HEK293 (cell line): ENCODE data around the gene UBE3B.

Source experiments
- CTCF ChIP-seq: fragments of 450-650 bp; formaldehyde crosslinking; IDR thresholded peaks from 2 replicates; pipeline ENCODE4 v1.5.1; 2016; ENCODE audit warnings: missing biosample characterization, missing genetic modification characterization
- KLF7 ChIP-seq: fragments of 450-650 bp; formaldehyde crosslinking; IDR thresholded peaks from 2 replicates; pipeline ENCODE4 v1.5.1; 2016; ENCODE audit warnings: missing biosample characterization, missing genetic modification characterization, borderline replicate concordance
- PRDM2 ChIP-seq: fragments of 450-650 bp; formaldehyde crosslinking; IDR thresholded peaks from 2 replicates; pipeline ENCODE4 v1.5.1; 2016; ENCODE audit warnings: missing biosample characterization, missing genetic modification characterization, borderline replicate concordance
- REST ChIP-seq: fragments of 450-650 bp; formaldehyde crosslinking; IDR thresholded peaks from 2 replicates; pipeline ENCODE4 v1.5.1; 2016; ENCODE audit warnings: missing biosample characterization, missing genetic modification characterization
- ZFP3 ChIP-seq: fragments of 450-650 bp; formaldehyde crosslinking; IDR thresholded peaks from 2 replicates; pipeline ENCODE4 v1.5.1; 2016; ENCODE audit warnings: low read depth, missing biosample characterization, missing genetic modification characterization
- ZNF121 ChIP-seq: fragments of 450-650 bp; formaldehyde crosslinking; IDR thresholded peaks from 2 replicates; pipeline ENCODE4 v1.5.1; 2016; ENCODE audit warnings: missing biosample characterization, missing genetic modification characterization
- ZNF248 ChIP-seq: fragments of 450-650 bp; formaldehyde crosslinking; IDR thresholded peaks from 2 replicates; pipeline ENCODE4 v1.5.1; 2017; ENCODE audit warnings: missing biosample characterization, missing genetic modification characterization
- ZNF488 ChIP-seq: fragments of 450-650 bp; formaldehyde crosslinking; IDR thresholded peaks from 2 replicates; pipeline ENCODE4 v1.5.1; 2016; ENCODE audit warnings: missing biosample characterization, missing genetic modification characterization
- ZNF501 ChIP-seq: fragments of 450-650 bp; formaldehyde crosslinking; IDR thresholded peaks from 2 replicates; pipeline ENCODE4 v1.5.1; 2016; ENCODE audit warnings: missing biosample characterization, missing genetic modification characterization
- ZNF777 ChIP-seq: fragments of 450-650 bp; formaldehyde crosslinking; IDR thresholded peaks from 2 replicates; pipeline ENCODE4 v1.5.1; 2017; ENCODE audit warnings: missing biosample characterization, missing genetic modification characterization, borderline replicate concordance
- TF ChIP-seq, protein P1 (sequence below): fragments of 450-650 bp; formaldehyde crosslinking; conservative IDR thresholded peaks from 2 replicates; pipeline ENCODE4 v1.5.1; 2016; ENCODE audit warnings: low read depth, missing biosample characterization, missing genetic modification characterization

- TF ChIP-seq CTCF (tag by site-specific recombination): no peak
- no peak for TF ChIP-seq KLF7 (tag by site-specific recombination)
- TF ChIP-seq ZNF248: no peak
- TF ChIP-seq ZFP3: no peak
- TF ChIP-seq ZNF777: no peak
- no peak for TF ChIP-seq REST (tag by site-specific recombination)
- TF ChIP-seq ZNF121: no peak
- TF ChIP-seq, protein P1, sequence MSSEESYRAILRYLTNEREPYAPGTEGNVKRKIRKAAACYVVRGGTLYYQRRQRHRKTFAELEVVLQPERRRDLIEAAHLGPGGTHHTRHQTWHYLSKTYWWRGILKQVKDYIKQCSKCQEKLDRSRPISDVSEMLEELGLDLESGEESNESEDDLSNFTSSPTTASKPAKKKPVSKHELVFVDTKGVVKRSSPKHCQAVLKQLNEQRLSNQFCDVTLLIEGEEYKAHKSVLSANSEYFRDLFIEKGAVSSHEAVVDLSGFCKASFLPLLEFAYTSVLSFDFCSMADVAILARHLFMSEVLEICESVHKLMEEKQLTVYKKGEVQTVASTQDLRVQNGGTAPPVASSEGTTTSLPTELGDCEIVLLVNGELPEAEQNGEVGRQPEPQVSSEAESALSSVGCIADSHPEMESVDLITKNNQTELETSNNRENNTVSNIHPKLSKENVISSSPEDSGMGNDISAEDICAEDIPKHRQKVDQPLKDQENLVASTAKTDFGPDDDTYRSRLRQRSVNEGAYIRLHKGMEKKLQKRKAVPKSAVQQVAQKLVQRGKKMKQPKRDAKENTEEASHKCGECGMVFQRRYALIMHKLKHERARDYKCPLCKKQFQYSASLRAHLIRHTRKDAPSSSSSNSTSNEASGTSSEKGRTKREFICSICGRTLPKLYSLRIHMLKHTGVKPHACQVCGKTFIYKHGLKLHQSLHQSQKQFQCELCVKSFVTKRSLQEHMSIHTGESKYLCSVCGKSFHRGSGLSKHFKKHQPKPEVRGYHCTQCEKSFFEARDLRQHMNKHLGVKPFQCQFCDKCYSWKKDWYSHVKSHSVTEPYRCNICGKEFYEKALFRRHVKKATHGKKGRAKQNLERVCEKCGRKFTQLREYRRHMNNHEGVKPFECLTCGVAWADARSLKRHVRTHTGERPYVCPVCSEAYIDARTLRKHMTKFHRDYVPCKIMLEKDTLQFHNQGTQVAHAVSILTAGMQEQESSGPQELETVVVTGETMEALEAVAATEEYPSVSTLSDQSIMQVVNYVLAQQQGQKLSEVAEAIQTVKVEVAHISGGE: no peak
- no peak for TF ChIP-seq ZNF488 (tag by site-specific recombination)
- TF ChIP-seq PRDM2 (tag by site-specific recombination): no peak
- no peak for TF ChIP-seq ZNF501 (tag by site-specific recombination)
These were observed 7.8 kb downstream of the UBE3B start for GRCh38 chr12:109485201-109485600.
